HepG2 (cell line): ENCODE data around the gene B4GALT5. TPM values are rescaled to one million over a fixed set of nuclear protein-coding genes. Genes with fewer than 3 reads are reported as not detected.

Experiments used
- BORCS8-MEF2B ChIP-seq: sonication (generic); formaldehyde crosslinking; IDR thresholded peaks from 2 replicates; pipeline ENCODE4 v1.8.0; 2022; ENCODE audit warnings: mild to moderate bottlenecking, missing genetic modification reagents
- GTF2F1 ChIP-seq: fragments of 150-350 bp; IDR thresholded peaks from 2 replicates; pipeline ENCODE4 v1.6.1; 2014; ENCODE audit warnings: low read length
- PHF21A ChIP-seq: sonication (generic); formaldehyde crosslinking; IDR thresholded peaks from 2 replicates; pipeline ENCODE4 v1.5.0; 2020; ENCODE audit warnings: mild to moderate bottlenecking, missing genetic modification reagents
- SRY ChIP-seq: sonication (generic); formaldehyde crosslinking; IDR thresholded peaks from 2 replicates; pipeline ENCODE4 v1.8.0; 2022; ENCODE audit warnings: mild to moderate bottlenecking, missing genetic modification reagents
- TAF1 ChIP-seq: sonication (generic); formaldehyde crosslinking; IDR thresholded peaks from 2 replicates; pipeline ENCODE4 v1.4.0; 2020; ENCODE audit warnings: missing genetic modification reagents
- polyA plus RNA-seq, 8 experiments: library from polyadenylated mRNA; depleted of rRNA in 3 of 8; stranded (reverse) in 7 of 8; unstranded in 1 of 8; fragments of >200 nt; fragmentation: Illumina TruSeq in 4 of 8; extraction: Trizol in 4 of 8; gene quantifications; 2 replicates each; pipeline versions ENCODE4 v1.2.1 to v1.2.3, GENCODE V29; 2011 to 2016; ENCODE audit warnings: low read depth in 4 of 8, missing spikeins in 1 of 8, mixed read lengths in 1 of 8; ENCODE audit not compliant: insufficient read depth in 1 of 8
- total RNA-seq, 5 experiments: library from RNA; depleted of rRNA; stranded (reverse); fragments of >200 nt; fragmentation: Illumina TruSeq; extraction: Trizol; gene quantifications; 2 replicates each; pipeline ENCODE4 v1.2.3, GENCODE V29; 2016; ENCODE audit warnings: low read depth in 1 of 5
- TF ChIP-seq, protein P1 (sequence below): fragments of 450-650 bp; IDR thresholded peaks from 2 replicates; pipeline ENCODE4 v1.6.1; 2017; ENCODE audit warnings: mild to moderate bottlenecking
- TF ChIP-seq, protein P2 (sequence below): sonication (generic); formaldehyde crosslinking; IDR thresholded peaks from 2 replicates; pipeline ENCODE4 v1.4.0; 2020; ENCODE audit warnings: missing genetic modification reagents
- TF ChIP-seq, protein P3 (sequence below): IDR thresholded peaks from 2 replicates; pipeline ENCODE4 v1.6.1; 2016; ENCODE audit warnings: missing compliant biosample characterization, missing genetic modification reagents, borderline replicate concordance
- TF ChIP-seq, protein P4 (sequence below): IDR thresholded peaks from 2 replicates; pipeline ENCODE4 v1.6.1; 2016; ENCODE audit warnings: low read depth, missing genetic modification reagents, missing compliant biosample characterization
- TF ChIP-seq, protein P5 (sequence below): sonication (generic); formaldehyde crosslinking; IDR thresholded peaks from 2 replicates; pipeline ENCODE4 v1.8.0; 2022; ENCODE audit warnings: low read depth, missing genetic modification reagents

B4GALT5 gene
- total and polyA plus RNA-seq, 2 of the 13 experiments (the other 11 are each of a cell fraction or from before 2014, with no cell fraction given), result 27.3 to 30.9 TPM

DNA sequence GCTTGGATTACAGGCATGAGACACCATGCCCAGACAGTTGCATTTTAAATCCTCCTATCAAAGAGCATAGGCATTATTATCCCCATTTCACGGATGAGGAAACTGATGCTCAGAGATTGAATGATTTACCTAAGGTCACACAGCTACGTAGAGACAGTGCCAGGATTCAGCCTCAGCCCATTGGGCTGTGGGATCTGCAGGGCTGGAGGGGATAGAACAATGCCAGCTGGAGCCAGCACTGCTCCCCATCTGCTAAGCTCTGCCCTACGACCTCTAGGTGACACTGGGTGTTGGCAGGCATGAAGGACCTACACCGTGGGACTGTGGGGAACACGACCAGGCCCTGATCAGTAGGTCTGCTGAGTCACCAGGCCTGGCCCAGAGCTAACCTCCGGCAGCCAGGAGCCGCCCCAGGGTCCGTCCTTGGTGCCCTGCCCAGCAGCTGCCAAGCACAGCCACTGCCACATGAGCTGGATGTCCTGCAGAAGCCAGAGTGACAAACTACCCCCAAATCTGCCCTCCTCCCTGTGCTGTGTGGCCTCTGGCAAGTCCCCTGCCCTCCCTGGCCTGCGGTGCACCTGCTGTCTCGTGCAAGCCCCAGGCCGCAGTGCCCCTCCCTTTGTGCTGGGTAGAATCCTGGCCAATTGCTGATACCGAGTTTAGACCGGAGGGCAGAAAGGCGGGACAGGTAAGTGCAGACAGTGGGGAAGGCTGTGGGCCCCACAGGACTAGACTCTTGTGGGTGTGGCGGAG, 98.1 kb downstream of the B4GALT5 start (continued):
- TF ChIP-seq, protein P1, sequence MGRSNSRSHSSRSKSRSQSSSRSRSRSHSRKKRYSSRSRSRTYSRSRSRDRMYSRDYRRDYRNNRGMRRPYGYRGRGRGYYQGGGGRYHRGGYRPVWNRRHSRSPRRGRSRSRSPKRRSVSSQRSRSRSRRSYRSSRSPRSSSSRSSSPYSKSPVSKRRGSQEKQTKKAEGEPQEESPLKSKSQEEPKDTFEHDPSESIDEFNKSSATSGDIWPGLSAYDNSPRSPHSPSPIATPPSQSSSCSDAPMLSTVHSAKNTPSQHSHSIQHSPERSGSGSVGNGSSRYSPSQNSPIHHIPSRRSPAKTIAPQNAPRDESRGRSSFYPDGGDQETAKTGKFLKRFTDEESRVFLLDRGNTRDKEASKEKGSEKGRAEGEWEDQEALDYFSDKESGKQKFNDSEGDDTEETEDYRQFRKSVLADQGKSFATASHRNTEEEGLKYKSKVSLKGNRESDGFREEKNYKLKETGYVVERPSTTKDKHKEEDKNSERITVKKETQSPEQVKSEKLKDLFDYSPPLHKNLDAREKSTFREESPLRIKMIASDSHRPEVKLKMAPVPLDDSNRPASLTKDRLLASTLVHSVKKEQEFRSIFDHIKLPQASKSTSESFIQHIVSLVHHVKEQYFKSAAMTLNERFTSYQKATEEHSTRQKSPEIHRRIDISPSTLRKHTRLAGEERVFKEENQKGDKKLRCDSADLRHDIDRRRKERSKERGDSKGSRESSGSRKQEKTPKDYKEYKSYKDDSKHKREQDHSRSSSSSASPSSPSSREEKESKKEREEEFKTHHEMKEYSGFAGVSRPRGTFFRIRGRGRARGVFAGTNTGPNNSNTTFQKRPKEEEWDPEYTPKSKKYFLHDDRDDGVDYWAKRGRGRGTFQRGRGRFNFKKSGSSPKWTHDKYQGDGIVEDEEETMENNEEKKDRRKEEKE, result no peak
- TF ChIP-seq SRY (CRISPR knock-in tag) (no peak), GTF2F1 (no peak), BORCS8-MEF2B (CRISPR knock-in tag) (0 out of 2 replicates have a peak, but pooled peaks have one; percentile 13), TAF1 (no peak), PHF21A (CRISPR knock-in tag) (no peak)
- TF ChIP-seq, protein P2, sequence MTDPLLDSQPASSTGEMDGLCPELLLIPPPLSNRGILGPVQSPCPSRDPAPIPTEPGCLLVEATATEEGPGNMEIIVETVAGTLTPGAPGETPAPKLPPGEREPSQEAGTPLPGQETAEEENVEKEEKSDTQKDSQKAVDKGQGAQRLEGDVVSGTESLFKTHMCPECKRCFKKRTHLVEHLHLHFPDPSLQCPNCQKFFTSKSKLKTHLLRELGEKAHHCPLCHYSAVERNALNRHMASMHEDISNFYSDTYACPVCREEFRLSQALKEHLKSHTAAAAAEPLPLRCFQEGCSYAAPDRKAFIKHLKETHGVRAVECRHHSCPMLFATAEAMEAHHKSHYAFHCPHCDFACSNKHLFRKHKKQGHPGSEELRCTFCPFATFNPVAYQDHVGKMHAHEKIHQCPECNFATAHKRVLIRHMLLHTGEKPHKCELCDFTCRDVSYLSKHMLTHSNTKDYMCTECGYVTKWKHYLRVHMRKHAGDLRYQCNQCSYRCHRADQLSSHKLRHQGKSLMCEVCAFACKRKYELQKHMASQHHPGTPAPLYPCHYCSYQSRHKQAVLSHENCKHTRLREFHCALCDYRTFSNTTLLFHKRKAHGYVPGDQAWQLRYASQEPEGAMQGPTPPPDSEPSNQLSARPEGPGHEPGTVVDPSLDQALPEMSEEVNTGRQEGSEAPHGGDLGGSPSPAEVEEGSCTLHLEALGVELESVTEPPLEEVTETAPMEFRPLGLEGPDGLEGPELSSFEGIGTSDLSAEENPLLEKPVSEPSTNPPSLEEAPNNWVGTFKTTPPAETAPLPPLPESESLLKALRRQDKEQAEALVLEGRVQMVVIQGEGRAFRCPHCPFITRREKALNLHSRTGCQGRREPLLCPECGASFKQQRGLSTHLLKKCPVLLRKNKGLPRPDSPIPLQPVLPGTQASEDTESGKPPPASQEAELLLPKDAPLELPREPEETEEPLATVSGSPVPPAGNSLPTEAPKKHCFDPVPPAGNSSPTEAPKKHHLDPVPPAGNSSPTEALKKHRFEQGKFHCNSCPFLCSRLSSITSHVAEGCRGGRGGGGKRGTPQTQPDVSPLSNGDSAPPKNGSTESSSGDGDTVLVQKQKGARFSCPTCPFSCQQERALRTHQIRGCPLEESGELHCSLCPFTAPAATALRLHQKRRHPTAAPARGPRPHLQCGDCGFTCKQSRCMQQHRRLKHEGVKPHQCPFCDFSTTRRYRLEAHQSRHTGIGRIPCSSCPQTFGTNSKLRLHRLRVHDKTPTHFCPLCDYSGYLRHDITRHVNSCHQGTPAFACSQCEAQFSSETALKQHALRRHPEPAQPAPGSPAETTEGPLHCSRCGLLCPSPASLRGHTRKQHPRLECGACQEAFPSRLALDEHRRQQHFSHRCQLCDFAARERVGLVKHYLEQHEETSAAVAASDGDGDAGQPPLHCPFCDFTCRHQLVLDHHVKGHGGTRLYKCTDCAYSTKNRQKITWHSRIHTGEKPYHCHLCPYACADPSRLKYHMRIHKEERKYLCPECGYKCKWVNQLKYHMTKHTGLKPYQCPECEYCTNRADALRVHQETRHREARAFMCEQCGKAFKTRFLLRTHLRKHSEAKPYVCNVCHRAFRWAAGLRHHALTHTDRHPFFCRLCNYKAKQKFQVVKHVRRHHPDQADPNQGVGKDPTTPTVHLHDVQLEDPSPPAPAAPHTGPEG (CRISPR knock-in tag), result 0 out of 2 replicates have a peak, but pooled peaks have one; percentile 21
- TF ChIP-seq, protein P3, sequence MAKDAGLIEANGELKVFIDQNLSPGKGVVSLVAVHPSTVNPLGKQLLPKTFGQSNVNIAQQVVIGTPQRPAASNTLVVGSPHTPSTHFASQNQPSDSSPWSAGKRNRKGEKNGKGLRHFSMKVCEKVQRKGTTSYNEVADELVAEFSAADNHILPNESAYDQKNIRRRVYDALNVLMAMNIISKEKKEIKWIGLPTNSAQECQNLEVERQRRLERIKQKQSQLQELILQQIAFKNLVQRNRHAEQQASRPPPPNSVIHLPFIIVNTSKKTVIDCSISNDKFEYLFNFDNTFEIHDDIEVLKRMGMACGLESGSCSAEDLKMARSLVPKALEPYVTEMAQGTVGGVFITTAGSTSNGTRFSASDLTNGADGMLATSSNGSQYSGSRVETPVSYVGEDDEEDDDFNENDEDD (CRISPR knock-in tag), result no peak
- TF ChIP-seq, protein P4, sequence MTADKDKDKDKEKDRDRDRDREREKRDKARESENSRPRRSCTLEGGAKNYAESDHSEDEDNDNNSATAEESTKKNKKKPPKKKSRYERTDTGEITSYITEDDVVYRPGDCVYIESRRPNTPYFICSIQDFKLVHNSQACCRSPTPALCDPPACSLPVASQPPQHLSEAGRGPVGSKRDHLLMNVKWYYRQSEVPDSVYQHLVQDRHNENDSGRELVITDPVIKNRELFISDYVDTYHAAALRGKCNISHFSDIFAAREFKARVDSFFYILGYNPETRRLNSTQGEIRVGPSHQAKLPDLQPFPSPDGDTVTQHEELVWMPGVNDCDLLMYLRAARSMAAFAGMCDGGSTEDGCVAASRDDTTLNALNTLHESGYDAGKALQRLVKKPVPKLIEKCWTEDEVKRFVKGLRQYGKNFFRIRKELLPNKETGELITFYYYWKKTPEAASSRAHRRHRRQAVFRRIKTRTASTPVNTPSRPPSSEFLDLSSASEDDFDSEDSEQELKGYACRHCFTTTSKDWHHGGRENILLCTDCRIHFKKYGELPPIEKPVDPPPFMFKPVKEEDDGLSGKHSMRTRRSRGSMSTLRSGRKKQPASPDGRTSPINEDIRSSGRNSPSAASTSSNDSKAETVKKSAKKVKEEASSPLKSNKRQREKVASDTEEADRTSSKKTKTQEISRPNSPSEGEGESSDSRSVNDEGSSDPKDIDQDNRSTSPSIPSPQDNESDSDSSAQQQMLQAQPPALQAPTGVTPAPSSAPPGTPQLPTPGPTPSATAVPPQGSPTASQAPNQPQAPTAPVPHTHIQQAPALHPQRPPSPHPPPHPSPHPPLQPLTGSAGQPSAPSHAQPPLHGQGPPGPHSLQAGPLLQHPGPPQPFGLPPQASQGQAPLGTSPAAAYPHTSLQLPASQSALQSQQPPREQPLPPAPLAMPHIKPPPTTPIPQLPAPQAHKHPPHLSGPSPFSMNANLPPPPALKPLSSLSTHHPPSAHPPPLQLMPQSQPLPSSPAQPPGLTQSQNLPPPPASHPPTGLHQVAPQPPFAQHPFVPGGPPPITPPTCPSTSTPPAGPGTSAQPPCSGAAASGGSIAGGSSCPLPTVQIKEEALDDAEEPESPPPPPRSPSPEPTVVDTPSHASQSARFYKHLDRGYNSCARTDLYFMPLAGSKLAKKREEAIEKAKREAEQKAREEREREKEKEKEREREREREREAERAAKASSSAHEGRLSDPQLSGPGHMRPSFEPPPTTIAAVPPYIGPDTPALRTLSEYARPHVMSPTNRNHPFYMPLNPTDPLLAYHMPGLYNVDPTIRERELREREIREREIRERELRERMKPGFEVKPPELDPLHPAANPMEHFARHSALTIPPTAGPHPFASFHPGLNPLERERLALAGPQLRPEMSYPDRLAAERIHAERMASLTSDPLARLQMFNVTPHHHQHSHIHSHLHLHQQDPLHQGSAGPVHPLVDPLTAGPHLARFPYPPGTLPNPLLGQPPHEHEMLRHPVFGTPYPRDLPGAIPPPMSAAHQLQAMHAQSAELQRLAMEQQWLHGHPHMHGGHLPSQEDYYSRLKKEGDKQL (CRISPR knock-in tag), result no peak
- TF ChIP-seq, protein P5, sequence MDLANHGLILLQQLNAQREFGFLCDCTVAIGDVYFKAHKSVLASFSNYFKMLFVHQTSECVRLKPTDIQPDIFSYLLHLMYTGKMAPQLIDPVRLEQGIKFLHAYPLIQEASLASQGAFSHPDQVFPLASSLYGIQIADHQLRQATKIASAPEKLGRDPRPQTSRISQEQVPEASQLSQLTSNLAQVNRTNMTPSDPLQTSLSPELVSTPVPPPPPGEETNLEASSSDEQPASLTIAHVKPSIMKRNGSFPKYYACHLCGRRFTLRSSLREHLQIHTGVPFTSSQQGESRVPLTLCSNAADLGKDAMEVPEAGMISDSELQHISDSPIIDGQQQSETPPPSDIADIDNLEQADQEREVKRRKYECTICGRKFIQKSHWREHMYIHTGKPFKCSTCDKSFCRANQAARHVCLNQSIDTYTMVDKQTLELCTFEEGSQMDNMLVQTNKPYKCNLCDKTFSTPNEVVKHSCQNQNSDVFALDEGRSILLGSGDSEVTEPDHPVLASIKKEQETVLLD (CRISPR knock-in tag), result no peak
